ENCODE data around the gene PTH2R.

PTH2R gene

GRCh38 chr2:208415897-208416296 lies 9.3 kb downstream of the PTH2R start:
- peak in 1 of 2 donors; percentile 9 for DNase-seq
- Histone ChIP-seq H3K27ac (ENCODE audit: low read depth, low read length) (no peak overlapping the region), H3K27me3 (ENCODE audit: insufficient read depth, low read length) (no peaks in the 10 kb centered on the region), H3K14ac (ENCODE audit: low read length) (no peak overlapping the region), H2AK5ac (ENCODE audit: low read length) (no peak overlapping the region), H2BK120ac (ENCODE audit: insufficient read depth, low read length, poor library complexity) (no peak overlapping the region), H3K79me1 (ENCODE audit: low read length) (no peaks in the 10 kb centered on the region), H3K4me1 (ENCODE audit: control insufficient read depth in 1 of 2, insufficient read depth in 2 of 2, low read length in 2 of 2) (no peaks in the 10 kb centered on the region), H3K79me2 (ENCODE audit: control insufficient read depth, insufficient read depth, low read length, poor library complexity) (no peaks in the 10 kb centered on the region), H4K12ac (ENCODE audit: low read depth, low read length) (no peak overlapping the region), H2BK12ac (ENCODE audit: low read length) (no peak overlapping the region), H3K18ac (ENCODE audit: low read length) (no peak overlapping the region), H4K8ac (ENCODE audit: low read depth, low read length) (no peak overlapping the region), H3K9ac (ENCODE audit: low read length) (no peak overlapping the region), H3K23ac (ENCODE audit: low read length) (no peak overlapping the region), H3K4me3 (ENCODE audit: low read depth, low read length) (no peak overlapping the region), H4K91ac (ENCODE audit: low read depth, low read length) (no peak overlapping the region), H3K36me3 (ENCODE audit: control insufficient read depth in 1 of 2, insufficient read depth in 2 of 2, low read length in 2 of 2) (no peaks in the 10 kb centered on the region), H2AFZ (ENCODE audit: insufficient read depth, low read length, poor library complexity) (no peak overlapping the region), H3K4me2 (ENCODE audit: low read length) (no peak overlapping the region), H2BK5ac (ENCODE audit: low read depth, low read length, poor library complexity) (no peak overlapping the region), H3K4ac (ENCODE audit: low read depth, low read length) (no peak overlapping the region), H3K9me3 (ENCODE audit: insufficient read depth, low read depth, low read length) (no peaks in the 10 kb centered on the region)
- WGBS (ENCODE audit: extremely low coverage, insufficient coverage, insufficient read length), result no CpG with 5 or more reads among the region's 2 CpGs

GRCh38 chr2:208426412-208427045 lies 19.9 kb downstream of the PTH2R start:
- no peak overlapping the region for H2BK5ac ChIP-seq (ENCODE audit: low read depth, low read length, poor library complexity)
- no peaks in the 10 kb centered on the region for H3K27me3 ChIP-seq (ENCODE audit: insufficient read depth, low read length)
- no peak overlapping the region for H3K23ac ChIP-seq (ENCODE audit: low read length)
- no peak overlapping the region for H2BK12ac ChIP-seq (ENCODE audit: low read length)
- no peak overlapping the region for H2AK5ac ChIP-seq (ENCODE audit: low read length)
- no peaks in the 10 kb centered on the region for H3K79me1 ChIP-seq (ENCODE audit: low read length)
- H3K79me2 ChIP-seq (ENCODE audit: control insufficient read depth, insufficient read depth, low read length, poor library complexity), result no peaks in the 10 kb centered on the region
- no peak overlapping the region for H3K4me3 ChIP-seq (ENCODE audit: low read depth, low read length)
- no peak overlapping the region for H3K14ac ChIP-seq (ENCODE audit: low read length)
- H3K9ac ChIP-seq (ENCODE audit: low read length), result no peak overlapping the region
- peak in 1 of 2 donors; percentile 63 for DNase-seq
- no peak overlapping the region for H3K4me2 ChIP-seq (ENCODE audit: low read length)
- H2AFZ ChIP-seq (ENCODE audit: insufficient read depth, low read length, poor library complexity), result no peak overlapping the region
- H3K9me3 ChIP-seq (ENCODE audit: insufficient read depth, low read depth, low read length), result no peaks in the 10 kb centered on the region
- H3K27ac ChIP-seq (ENCODE audit: low read depth, low read length), result no peak overlapping the region
- H3K4ac ChIP-seq (ENCODE audit: low read depth, low read length), result no peak overlapping the region
- H3K4me1 ChIP-seq (ENCODE audit: control insufficient read depth in 1 of 2, insufficient read depth in 2 of 2, low read length in 2 of 2), result no peaks in the 10 kb centered on the region
- no peak overlapping the region for H4K12ac ChIP-seq (ENCODE audit: low read depth, low read length)
- H4K8ac ChIP-seq (ENCODE audit: low read depth, low read length), result no peak overlapping the region
- H4K91ac ChIP-seq (ENCODE audit: low read depth, low read length), result no peak overlapping the region
- no peak overlapping the region for H2BK120ac ChIP-seq (ENCODE audit: insufficient read depth, low read length, poor library complexity)
- no peaks in the 10 kb centered on the region for H3K36me3 ChIP-seq (ENCODE audit: control insufficient read depth in 1 of 2, insufficient read depth in 2 of 2, low read length in 2 of 2)
- H3K18ac ChIP-seq (ENCODE audit: low read length), result no peak overlapping the region
- no CpG with 5 or more reads among the region's 5 CpGs for WGBS (ENCODE audit: extremely low coverage, insufficient coverage, insufficient read length)

GRCh38 chr2:208437755-208438154 lies 31.2 kb downstream of the PTH2R start:
- Histone ChIP-seq H4K91ac (ENCODE audit: low read depth, low read length) (no peak overlapping the region), H2BK120ac (ENCODE audit: insufficient read depth, low read length, poor library complexity) (no peak overlapping the region), H3K14ac (ENCODE audit: low read length) (no peak overlapping the region), H2BK5ac (ENCODE audit: low read depth, low read length, poor library complexity) (no peak overlapping the region), H2AFZ (ENCODE audit: insufficient read depth, low read length, poor library complexity) (no peak overlapping the region), H3K27ac (ENCODE audit: low read depth, low read length) (no peak overlapping the region), H3K27me3 (ENCODE audit: insufficient read depth, low read length) (no peaks in the 10 kb centered on the region), H3K4ac (ENCODE audit: low read depth, low read length) (no peak overlapping the region), H3K4me3 (ENCODE audit: low read depth, low read length) (no peak overlapping the region), H3K9ac (ENCODE audit: low read length) (no peak overlapping the region), H2BK12ac (ENCODE audit: low read length) (no peak overlapping the region), H3K79me2 (ENCODE audit: control insufficient read depth, insufficient read depth, low read length, poor library complexity) (no peaks in the 10 kb centered on the region), H3K9me3 (ENCODE audit: insufficient read depth, low read depth, low read length) (no peaks in the 10 kb centered on the region), H3K18ac (ENCODE audit: low read length) (no peak overlapping the region), H2AK5ac (ENCODE audit: low read length) (no peak overlapping the region), H3K36me3 (ENCODE audit: control insufficient read depth in 1 of 2, insufficient read depth in 2 of 2, low read length in 2 of 2) (no peaks in the 10 kb centered on the region), H4K8ac (ENCODE audit: low read depth, low read length) (no peak overlapping the region), H3K79me1 (ENCODE audit: low read length) (no peaks in the 10 kb centered on the region), H3K4me1 (ENCODE audit: control insufficient read depth in 1 of 2, insufficient read depth in 2 of 2, low read length in 2 of 2) (no peaks in the 10 kb centered on the region), H3K4me2 (ENCODE audit: low read length) (no peak overlapping the region), H4K12ac (ENCODE audit: low read depth, low read length) (no peak overlapping the region), H3K23ac (ENCODE audit: low read length) (no peak overlapping the region)
- peak in 1 of 2 donors; percentile 64 for DNase-seq
- no CpG with 5 or more reads among the region's 3 CpGs for WGBS (ENCODE audit: extremely low coverage, insufficient coverage, insufficient read length)

GRCh38 chr2:208440716-208441115 lies 34.1 kb downstream of the PTH2R start:
- Histone ChIP-seq H2BK5ac (ENCODE audit: low read depth, low read length, poor library complexity) (no peak overlapping the region), H4K12ac (ENCODE audit: low read depth, low read length) (no peak overlapping the region), H4K8ac (ENCODE audit: low read depth, low read length) (no peak overlapping the region), H4K91ac (ENCODE audit: low read depth, low read length) (no peak overlapping the region), H2AK5ac (ENCODE audit: low read length) (no peak overlapping the region), H3K79me2 (ENCODE audit: control insufficient read depth, insufficient read depth, low read length, poor library complexity) (no peaks in the 10 kb centered on the region), H3K14ac (ENCODE audit: low read length) (no peak overlapping the region), H3K4ac (ENCODE audit: low read depth, low read length) (no peak overlapping the region), H2AFZ (ENCODE audit: insufficient read depth, low read length, poor library complexity) (no peak overlapping the region), H3K18ac (ENCODE audit: low read length) (no peak overlapping the region), H2BK120ac (ENCODE audit: insufficient read depth, low read length, poor library complexity) (no peak overlapping the region), H2BK12ac (ENCODE audit: low read length) (no peak overlapping the region), H3K4me3 (ENCODE audit: low read depth, low read length) (no peak overlapping the region), H3K4me1 (ENCODE audit: control insufficient read depth in 1 of 2, insufficient read depth in 2 of 2, low read length in 2 of 2) (no peaks in the 10 kb centered on the region), H3K27ac (ENCODE audit: low read depth, low read length) (no peak overlapping the region), H3K4me2 (ENCODE audit: low read length) (no peak overlapping the region), H3K27me3 (ENCODE audit: insufficient read depth, low read length) (no peaks in the 10 kb centered on the region), H3K23ac (ENCODE audit: low read length) (no peak overlapping the region), H3K36me3 (ENCODE audit: control insufficient read depth in 1 of 2, insufficient read depth in 2 of 2, low read length in 2 of 2) (no peaks in the 10 kb centered on the region), H3K79me1 (ENCODE audit: low read length) (no peaks in the 10 kb centered on the region), H3K9ac (ENCODE audit: low read length) (no peak overlapping the region), H3K9me3 (ENCODE audit: insufficient read depth, low read depth, low read length) (no peaks in the 10 kb centered on the region)
- WGBS (ENCODE audit: extremely low coverage, insufficient coverage, insufficient read length), result no CpG with 5 or more reads among the region's 2 CpGs
- DNase-seq, result no peak
